ENCODE measurements around the gene VIM. TPM values are rescaled to one million over a fixed set of nuclear protein-coding genes. Genes with fewer than 3 reads are reported as not detected.

The VIM gene
- total RNA-seq, 1 donor: 10,643 TPM

GRCh38 chr10:17272648-17273047 lies 44.6 kb downstream of the VIM start:
- TF ChIP-seq CTCF (IDR thresholded peaks at IDR 0.05; ENCODE audit: extremely low read depth, low read depth, low read length): no peak

GRCh38 chr10:17273403-17273802 lies 45.4 kb downstream of the VIM start:
- TF ChIP-seq CTCF (IDR thresholded peaks at IDR 0.05; ENCODE audit: extremely low read depth, low read depth, low read length): no peak
- no peaks in the 10 kb centered on the region for H3K79me2 ChIP-seq (ENCODE audit: insufficient read depth, low read length)
- no peak overlapping the region for H2AFZ ChIP-seq (ENCODE audit: low read length)
- H3K4me3 ChIP-seq (ENCODE audit: insufficient read depth, low read length): no peak overlapping the region
- no peaks in the 10 kb centered on the region for H3K9me3 ChIP-seq (ENCODE audit: low read depth, low read length)
- H3K27ac ChIP-seq (ENCODE audit: low read depth, low read length): no peak overlapping the region
- H3K36me3 ChIP-seq (ENCODE audit: insufficient read depth, low read length): no peaks in the 10 kb centered on the region
- H3K27me3 ChIP-seq (ENCODE audit: insufficient read depth, low read length): peaks cover 3% of the 10 kb centered on the region
- H4K20me1 ChIP-seq (ENCODE audit: insufficient read depth, low read length): no peaks in the 10 kb centered on the region
- no peaks in the 10 kb centered on the region for H3K4me1 ChIP-seq (ENCODE audit: insufficient read depth, low read length)
- peak; percentile 23 for DNase-seq (ENCODE audit: insufficient read length, low spot score, missing footprints)
- H3K4me2 ChIP-seq (ENCODE audit: insufficient read depth, low read length): no peak overlapping the region

More at GRCh38 chr10:17272648-17273047, 44.6 kb downstream of the VIM start:
- no peak overlapping the region for H3K4me3 ChIP-seq (ENCODE audit: insufficient read depth, low read length)
- no peaks in the 10 kb centered on the region for H3K9me3 ChIP-seq (ENCODE audit: low read depth, low read length)
- H3K79me2 ChIP-seq (ENCODE audit: insufficient read depth, low read length): no peaks in the 10 kb centered on the region
- no peak overlapping the region for H2AFZ ChIP-seq (ENCODE audit: low read length)
- no peaks in the 10 kb centered on the region for H3K4me1 ChIP-seq (ENCODE audit: insufficient read depth, low read length)
- H3K36me3 ChIP-seq (ENCODE audit: insufficient read depth, low read length): no peaks in the 10 kb centered on the region
- DNase-seq (ENCODE audit: insufficient read length, low spot score, missing footprints): no peak
- H3K4me2 ChIP-seq (ENCODE audit: insufficient read depth, low read length): no peak overlapping the region
- H3K27ac ChIP-seq (ENCODE audit: low read depth, low read length): no peak overlapping the region
- H4K20me1 ChIP-seq (ENCODE audit: insufficient read depth, low read length): no peaks in the 10 kb centered on the region
- peaks cover 3% of the 10 kb centered on the region for H3K27me3 ChIP-seq (ENCODE audit: insufficient read depth, low read length)

- H3K36me3 ChIP-seq (ENCODE audit: insufficient read depth, low read length): no peaks in the 10 kb centered on the region
- no peaks in the 10 kb centered on the region for H3K4me1 ChIP-seq (ENCODE audit: insufficient read depth, low read length)
- no peaks in the 10 kb centered on the region for H3K79me2 ChIP-seq (ENCODE audit: insufficient read depth, low read length)
- H3K27ac ChIP-seq (ENCODE audit: low read depth, low read length): no peak overlapping the region
- no peak for TF ChIP-seq CTCF (IDR thresholded peaks at IDR 0.05; ENCODE audit: extremely low read depth, low read depth, low read length)
- no peak overlapping the region for H3K4me2 ChIP-seq (ENCODE audit: insufficient read depth, low read length)
- H3K4me3 ChIP-seq (ENCODE audit: insufficient read depth, low read length): no peak overlapping the region
- no peaks in the 10 kb centered on the region for H3K27me3 ChIP-seq (ENCODE audit: insufficient read depth, low read length)
- H3K9me3 ChIP-seq (ENCODE audit: low read depth, low read length): no peaks in the 10 kb centered on the region
- H4K20me1 ChIP-seq (ENCODE audit: insufficient read depth, low read length): no peaks in the 10 kb centered on the region
- H2AFZ ChIP-seq (ENCODE audit: low read length): no peak overlapping the region
- no peak for DNase-seq (ENCODE audit: insufficient read length, low spot score, missing footprints)
Observed at GRCh38 chr10:17276756-17277424, 48.8 kb downstream of the VIM start.

- DNase-seq (ENCODE audit: insufficient read length, low spot score, missing footprints): no peak
- Histone ChIP-seq H3K27ac (ENCODE audit: low read depth, low read length) (no peak overlapping the region), H3K9me3 (ENCODE audit: low read depth, low read length) (peaks cover 4% of the 10 kb centered on the region), H3K27me3 (ENCODE audit: insufficient read depth, low read length) (no peaks in the 10 kb centered on the region), H4K20me1 (ENCODE audit: insufficient read depth, low read length) (no peaks in the 10 kb centered on the region), H3K4me1 (ENCODE audit: insufficient read depth, low read length) (no peaks in the 10 kb centered on the region), H3K4me3 (ENCODE audit: insufficient read depth, low read length) (no peak overlapping the region), H3K36me3 (ENCODE audit: insufficient read depth, low read length) (no peaks in the 10 kb centered on the region), H2AFZ (ENCODE audit: low read length) (no peak overlapping the region), H3K4me2 (ENCODE audit: insufficient read depth, low read length) (no peak overlapping the region), H3K79me2 (ENCODE audit: insufficient read depth, low read length) (no peaks in the 10 kb centered on the region)
- no peak for TF ChIP-seq CTCF (IDR thresholded peaks at IDR 0.05; ENCODE audit: extremely low read depth, low read depth, low read length)
Observed at GRCh38 chr10:17278607-17279240, 50.7 kb downstream of the VIM start.

Measured in osteoblast (primary cell).